HepG2 (cell line): ENCODE results near the gene GALC. TPM values are rescaled to one million over a fixed set of nuclear protein-coding genes. Genes with fewer than 3 reads are reported as not detected.

Experiments used
- AFF4 ChIP-seq: sonication (generic); formaldehyde crosslinking; IDR thresholded peaks from 2 replicates; pipeline ENCODE4 v1.4.0; 2020; ENCODE audit warnings: missing genetic modification reagents
- CC2D1A ChIP-seq: sonication (generic); formaldehyde crosslinking; IDR thresholded peaks from 2 replicates; pipeline ENCODE4 v1.8.1; 2023; ENCODE audit warnings: mild to moderate bottlenecking, missing genetic modification reagents
- CENPBD1 ChIP-seq: sonication (generic); formaldehyde crosslinking; IDR thresholded peaks from 2 replicates; pipeline ENCODE4 v1.8.0; 2022; ENCODE audit warnings: missing genetic modification reagents, low read depth, mild to moderate bottlenecking, borderline replicate concordance
- CHD4 ChIP-seq: fragments of 200-600 bp; sonication (generic); IDR thresholded peaks from 2 replicates; pipeline ENCODE4 v1.7.0; 2017; ENCODE audit warnings: mild to moderate bottlenecking, low read length, borderline replicate concordance
- HDAC2 ChIP-seq: sonication (generic); formaldehyde crosslinking; IDR thresholded peaks from 2 replicates; pipeline ENCODE4 v1.4.0; 2020; ENCODE audit warnings: missing genetic modification reagents
- HES4 ChIP-seq: sonication (generic); formaldehyde crosslinking; IDR thresholded peaks from 2 replicates; pipeline ENCODE4 v1.9.0; 2021; ENCODE audit warnings: mild to moderate bottlenecking, missing genetic modification reagents, borderline replicate concordance
- HNF1B ChIP-seq: sonication (generic); formaldehyde crosslinking; IDR thresholded peaks from 2 replicates; pipeline ENCODE4 v1.5.1; 2020; ENCODE audit warnings: mild to moderate bottlenecking, moderate library complexity, missing genetic modification reagents
- KDM5B ChIP-seq: sonication (generic); formaldehyde crosslinking; IDR thresholded peaks from 2 replicates; pipeline ENCODE4 v1.4.0; 2020; ENCODE audit warnings: missing genetic modification reagents, mild to moderate bottlenecking, borderline replicate concordance
- SMAD3 ChIP-seq: sonication (generic); formaldehyde crosslinking; IDR thresholded peaks from 2 replicates; pipeline ENCODE4 v1.4.0; 2020; ENCODE audit warnings: missing genetic modification reagents
- SMC3 ChIP-seq: IDR thresholded peaks from 2 replicates; pipeline ENCODE4 v1.6.1; 2011; ENCODE audit warnings: low read length, improper control_type of control experiment
- SP1 ChIP-seq, 2 experiments: fragments of 450-650 bp in 1 of 2; sonication (generic) in 1 of 2; formaldehyde crosslinking in 1 of 2; IDR thresholded peaks; 2 replicates each; pipeline versions ENCODE4 v1.4.0 to v1.6.1; 2016 to 2020; ENCODE audit warnings: missing genetic modification reagents in 1 of 2
- SRSF1 ChIP-seq: fragments of 200-400 bp; formaldehyde crosslinking; optimal IDR thresholded peaks from 2 replicates; pipeline ENCODE3; 2017; ENCODE audit warnings: mild to moderate bottlenecking, low read depth, low read length, moderate library complexity
- TAF1 ChIP-seq: sonication (generic); formaldehyde crosslinking; IDR thresholded peaks from 2 replicates; pipeline ENCODE4 v1.4.0; 2020; ENCODE audit warnings: missing genetic modification reagents
- ZNF18 ChIP-seq: sonication (generic); formaldehyde crosslinking; IDR thresholded peaks from 2 replicates; pipeline ENCODE4 v1.8.0; 2022; ENCODE audit warnings: mild to moderate bottlenecking, missing genetic modification reagents; ENCODE audit not compliant: insufficient replicate concordance
- ZNF251 ChIP-seq: sonication (generic); formaldehyde crosslinking; IDR thresholded peaks from 2 replicates; pipeline ENCODE4 v1.9.0; 2021; ENCODE audit warnings: mild to moderate bottlenecking, missing genetic modification reagents
- ZNF468 ChIP-seq: sonication (generic); formaldehyde crosslinking; IDR thresholded peaks from 2 replicates; pipeline ENCODE4 v1.8.0; 2022; ENCODE audit warnings: mild to moderate bottlenecking, moderate library complexity, missing genetic modification reagents
- ZNF614 ChIP-seq: IDR thresholded peaks from 2 replicates; pipeline ENCODE4 v1.6.1; 2018; ENCODE audit warnings: missing biosample characterization, missing genetic modification reagents, inconsistent platforms, borderline replicate concordance
- ZXDC ChIP-seq: sonication (generic); formaldehyde crosslinking; IDR thresholded peaks from 2 replicates; pipeline ENCODE4 v1.5.0; 2020; ENCODE audit warnings: mild to moderate bottlenecking, missing genetic modification reagents
- polyA plus RNA-seq, 8 experiments: library from polyadenylated mRNA; depleted of rRNA in 3 of 8; stranded (reverse) in 7 of 8; unstranded in 1 of 8; fragments of >200 nt; fragmentation: Illumina TruSeq in 4 of 8; extraction: Trizol in 4 of 8; gene quantifications; 2 replicates each; pipeline versions ENCODE4 v1.2.1 to v1.2.3, GENCODE V29; 2011 to 2016; ENCODE audit warnings: low read depth in 4 of 8, missing spikeins in 1 of 8, mixed read lengths in 1 of 8; ENCODE audit not compliant: insufficient read depth in 1 of 8
- total RNA-seq, 5 experiments: library from RNA; depleted of rRNA; stranded (reverse); fragments of >200 nt; fragmentation: Illumina TruSeq; extraction: Trizol; gene quantifications; 2 replicates each; pipeline ENCODE4 v1.2.3, GENCODE V29; 2016; ENCODE audit warnings: low read depth in 1 of 5

GALC gene
- total and polyA plus RNA-seq, 2 of the 13 experiments (the other 11 are each of a cell fraction or from before 2014, with no cell fraction given) = not detected

- TF ChIP-seq AFF4 (CRISPR knock-in tag) (no peak), ZNF18 (CRISPR knock-in tag) (no peak), SMAD3 (CRISPR knock-in tag) (0 out of 2 replicates have a peak, but pooled peaks have one; percentile 23), SP1 (IDR thresholded peaks at IDR 0.05) (no peak), SP1 (CRISPR knock-in tag; IDR thresholded peaks at IDR 0.05) (no peak), KDM5B (no peak), TAF1 (CRISPR knock-in tag) (no peak), CHD4 (no peak), HNF1B (CRISPR knock-in tag) (0 out of 2 replicates have a peak, but pooled peaks have one; percentile 31), ZXDC (CRISPR knock-in tag) (no peak), ZNF614 (CRISPR knock-in tag) (no peak), HES4 (CRISPR knock-in tag) (no peak), SMC3 (peak; percentile 96), CC2D1A (CRISPR knock-in tag) (no peak), ZNF251 (CRISPR knock-in tag) (no peak), HDAC2 (CRISPR knock-in tag) (no peak), ZNF468 (CRISPR knock-in tag) (no peak), SRSF1 (no peak), CENPBD1 (no peak)
Measured at GRCh38 chr14:88013750-88014349, 20.9 kb upstream of the GALC start (continued).
